ENCODE results near the gene TPM4. TPM values are rescaled to one million over a fixed set of nuclear protein-coding genes. Genes with fewer than 3 reads are reported as not detected.
"Not testable (repeated sequence)": the region's sequence is repeated elsewhere in the genome, so short reads cannot be mapped to it uniquely, and the experiment has no call there.

Gene TPM4
- total RNA-seq, 1 donor from 2014 or later: 235 TPM

GRCh38 chr19:16098821-16099220 lies 22.5 kb downstream of the TPM4 start:
- FAIRE-seq (no peak), DNase-seq (ENCODE audit: low read depth) (no peak)
- H3K36me3 ChIP-seq (ENCODE audit: control insufficient read depth, insufficient read depth, low read length): peaks cover 23% of the 10 kb centered on the region
- no peak overlapping the region for H3K4me3 ChIP-seq (ENCODE audit: low read depth, low read length)
- H3K27me3 ChIP-seq (ENCODE audit: control insufficient read depth, insufficient read depth, low read length): no peaks in the 10 kb centered on the region
- TF ChIP-seq CTCF (IDR thresholded peaks at IDR 0.05; ENCODE audit: insufficient read depth, low read length, severe bottlenecking): no peak

DNA sequence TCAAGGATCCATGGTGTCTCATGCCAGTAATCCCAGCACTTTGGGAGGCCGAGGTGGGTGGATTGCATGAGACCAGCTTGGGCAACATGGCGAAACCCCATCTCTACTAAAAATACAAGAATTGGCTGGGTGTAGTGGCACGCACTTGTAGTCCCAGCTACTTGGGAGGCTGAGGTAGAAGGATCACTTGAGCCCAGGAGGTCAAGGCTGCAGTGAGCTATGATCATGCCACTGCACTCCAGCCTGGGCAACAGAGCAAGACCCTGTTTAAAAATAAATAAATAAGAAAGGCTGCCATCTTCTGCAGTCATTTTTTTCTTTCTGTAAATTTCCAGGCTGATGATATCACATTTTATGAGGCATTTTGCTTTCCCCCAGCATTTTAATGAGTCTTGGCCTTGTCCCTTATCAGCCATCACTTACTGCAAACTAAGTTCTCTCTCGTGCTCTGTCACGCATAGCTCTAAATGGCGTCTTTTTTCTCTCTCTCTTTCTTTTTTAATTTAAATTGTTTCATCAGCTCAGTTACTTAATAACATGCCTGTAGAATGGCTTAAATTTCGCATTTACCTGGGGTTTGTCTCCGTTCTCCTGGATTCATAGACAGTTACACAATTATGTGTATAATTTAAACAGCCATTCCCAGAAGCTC lies 23.1 kb downstream of the TPM4 start:
- peaks cover 20% of the 10 kb centered on the region for H3K36me3 ChIP-seq (ENCODE audit: control insufficient read depth, insufficient read depth, low read length)
- not testable (repeated sequence) for DNase-seq (ENCODE audit: low read depth); H3K4me3 ChIP-seq (ENCODE audit: low read depth, low read length); H3K27me3 ChIP-seq (ENCODE audit: control insufficient read depth, insufficient read depth, low read length); FAIRE-seq

DNA sequence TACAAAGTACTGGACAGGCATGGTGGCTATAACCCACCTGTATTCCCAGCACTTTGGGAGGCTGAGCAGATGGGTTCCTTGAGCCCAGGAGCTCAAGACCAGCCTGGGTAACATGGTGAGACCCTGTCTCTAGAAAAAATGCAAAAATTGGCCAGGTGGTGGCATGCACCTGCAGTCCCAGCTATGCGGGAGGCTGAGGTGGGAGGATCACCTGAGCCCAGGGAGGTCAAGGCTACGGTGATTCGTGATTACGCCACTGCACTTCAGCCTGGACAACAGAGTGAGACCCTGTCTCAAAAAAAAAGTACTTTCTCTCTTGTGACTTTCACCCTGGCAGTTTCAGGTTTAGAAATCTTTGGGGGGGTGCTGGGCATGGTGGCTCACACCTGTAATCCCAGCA lies 24.2 kb downstream of the TPM4 start:
- no peak for DNase-seq (ENCODE audit: low read depth)
- no peaks in the 10 kb centered on the region for H3K27me3 ChIP-seq (ENCODE audit: control insufficient read depth, insufficient read depth, low read length)
- no peak overlapping the region for H3K4me3 ChIP-seq (ENCODE audit: low read depth, low read length)
- FAIRE-seq: no peak
- H3K36me3 ChIP-seq (ENCODE audit: control insufficient read depth, insufficient read depth, low read length): peaks cover 11% of the 10 kb centered on the region
- TF ChIP-seq CTCF (IDR thresholded peaks at IDR 0.05; ENCODE audit: insufficient read depth, low read length, severe bottlenecking): no peak

DNA sequence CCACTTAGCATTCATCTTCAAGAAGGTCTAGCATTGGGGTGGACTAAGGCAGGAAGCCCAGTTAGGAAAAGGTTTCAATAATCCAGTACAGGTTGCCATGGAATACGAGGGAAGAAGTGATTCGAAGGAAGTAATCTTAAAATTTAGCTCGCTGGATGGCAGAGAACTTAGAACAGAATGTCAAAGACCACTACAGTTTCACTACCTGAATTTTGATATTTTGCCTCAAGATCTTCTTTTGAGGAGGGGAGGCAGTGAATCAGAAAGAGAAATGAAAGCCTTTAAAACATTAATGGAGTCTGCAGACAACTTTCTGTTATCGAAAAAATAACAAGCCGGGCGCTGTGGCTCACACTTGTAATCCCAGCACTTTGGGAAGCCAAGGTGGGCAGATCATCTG lies 28.4 kb downstream of the TPM4 start:
- Histone ChIP-seq H3K27me3 (ENCODE audit: control insufficient read depth, insufficient read depth, low read length) (no peaks in the 10 kb centered on the region), H3K4me3 (ENCODE audit: low read depth, low read length) (no peak overlapping the region), H3K36me3 (ENCODE audit: control insufficient read depth, insufficient read depth, low read length) (peaks cover 2% of the 10 kb centered on the region)
- DNase-seq (ENCODE audit: low read depth) (peak; percentile 45), FAIRE-seq (no peak)
- TF ChIP-seq CTCF (IDR thresholded peaks at IDR 0.05; ENCODE audit: insufficient read depth, low read length, severe bottlenecking): no peak

DNA sequence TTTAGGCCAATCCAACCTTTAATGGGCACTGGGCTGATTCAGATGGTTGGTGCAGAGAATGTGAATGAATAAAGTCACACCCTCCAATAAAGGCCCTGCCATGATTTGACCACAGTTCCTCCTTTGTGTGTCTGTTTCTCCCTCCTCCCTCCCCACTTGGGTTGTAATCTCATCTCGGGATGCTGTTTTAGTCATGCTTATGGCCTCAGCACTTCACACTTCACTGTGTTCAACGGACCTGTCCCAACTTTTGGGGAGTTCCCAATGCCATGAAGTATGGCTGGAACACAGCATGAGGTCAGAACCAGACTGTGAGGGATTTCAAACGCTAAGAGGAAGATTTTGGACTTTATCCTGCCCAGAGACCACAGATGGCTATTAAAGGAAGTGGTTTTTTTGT lies 29.8 kb downstream of the TPM4 start:
- peak; percentile 47 for DNase-seq (ENCODE audit: low read depth)
- no peak for TF ChIP-seq CTCF (IDR thresholded peaks at IDR 0.05; ENCODE audit: insufficient read depth, low read length, severe bottlenecking)
- no peaks in the 10 kb centered on the region for H3K27me3 ChIP-seq (ENCODE audit: control insufficient read depth, insufficient read depth, low read length)
- no peak overlapping the region for H3K4me3 ChIP-seq (ENCODE audit: low read depth, low read length)
- FAIRE-seq: no peak
- H3K36me3 ChIP-seq (ENCODE audit: control insufficient read depth, insufficient read depth, low read length): no peaks in the 10 kb centered on the region

GRCh38 chr19:16111160-16111908 lies 35.0 kb downstream of the TPM4 start, which contains the start of gene RAB8A:
TSS of gene RAB8A (plus strand) at chr19:16111889. CDS start at chr19:16111902, 13 bp downstream.
- DNase-seq (ENCODE audit: low read depth) (peak; percentile 93), FAIRE-seq (no peak)
- H3K36me3 ChIP-seq (ENCODE audit: control insufficient read depth, insufficient read depth, low read length): peaks cover 2% of the 10 kb centered on the region
- TF ChIP-seq CTCF (IDR thresholded peaks at IDR 0.05; ENCODE audit: insufficient read depth, low read length, severe bottlenecking): peak; percentile 96
- peak within 1 kb of the TSS; percentile 95 for H3K4me3 ChIP-seq (ENCODE audit: low read depth, low read length)
- no peaks in the 10 kb centered on the region for H3K27me3 ChIP-seq (ENCODE audit: control insufficient read depth, insufficient read depth, low read length)
